ENCODE data around the gene HEMGN. TPM values are rescaled to one million over a fixed set of nuclear protein-coding genes. Genes with fewer than 3 reads are reported as not detected.

The HEMGN gene
- total and polyA plus RNA-seq, 2 experiments from 2014 or later, result not detected

DNA sequence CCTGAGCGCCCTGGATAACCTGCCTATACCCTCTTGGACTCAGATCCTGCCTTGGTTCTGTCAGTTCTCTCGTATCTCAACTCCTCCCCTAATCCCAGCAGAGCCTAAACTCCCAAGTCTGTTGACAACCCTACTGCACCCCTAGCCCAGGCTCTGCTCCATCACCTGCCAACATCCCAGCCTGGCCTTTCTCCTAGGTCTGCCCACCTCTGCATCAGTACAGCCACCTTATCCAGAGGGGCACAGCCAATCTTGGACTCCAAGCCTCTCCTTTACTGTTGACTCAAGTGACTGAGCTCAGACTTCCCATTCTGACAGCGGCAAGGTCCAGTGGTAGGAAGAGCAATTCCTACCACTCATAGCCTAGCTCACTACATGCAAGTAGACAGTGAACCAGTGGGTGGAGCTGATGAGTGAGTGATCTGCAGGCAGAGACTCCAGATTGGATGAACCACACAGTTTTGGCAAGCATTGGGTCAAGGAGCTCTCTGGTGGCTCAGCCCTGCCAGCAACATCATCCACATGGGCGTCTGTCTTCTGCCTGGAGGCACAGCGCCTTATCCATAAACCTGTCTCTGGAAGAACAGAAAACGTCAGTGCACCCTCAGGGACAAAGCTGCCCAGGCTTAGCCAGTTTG, 42.2 kb downstream of the HEMGN start:
- H3K27me3 ChIP-seq, result no peaks in the 10 kb centered on the region
- H3K4me3 ChIP-seq, result no peak overlapping the region
- no peaks in the 10 kb centered on the region for H3K36me3 ChIP-seq (replicated peaks; ENCODE audit: insufficient read depth, low read depth)
- no peaks in the 10 kb centered on the region for H4K20me1 ChIP-seq (ENCODE audit: insufficient read depth, poor library complexity, severe bottlenecking)
- no peak overlapping the region for H3K27ac ChIP-seq
- no peaks in the 10 kb centered on the region for H3K79me2 ChIP-seq
- TF ChIP-seq, protein P1, sequence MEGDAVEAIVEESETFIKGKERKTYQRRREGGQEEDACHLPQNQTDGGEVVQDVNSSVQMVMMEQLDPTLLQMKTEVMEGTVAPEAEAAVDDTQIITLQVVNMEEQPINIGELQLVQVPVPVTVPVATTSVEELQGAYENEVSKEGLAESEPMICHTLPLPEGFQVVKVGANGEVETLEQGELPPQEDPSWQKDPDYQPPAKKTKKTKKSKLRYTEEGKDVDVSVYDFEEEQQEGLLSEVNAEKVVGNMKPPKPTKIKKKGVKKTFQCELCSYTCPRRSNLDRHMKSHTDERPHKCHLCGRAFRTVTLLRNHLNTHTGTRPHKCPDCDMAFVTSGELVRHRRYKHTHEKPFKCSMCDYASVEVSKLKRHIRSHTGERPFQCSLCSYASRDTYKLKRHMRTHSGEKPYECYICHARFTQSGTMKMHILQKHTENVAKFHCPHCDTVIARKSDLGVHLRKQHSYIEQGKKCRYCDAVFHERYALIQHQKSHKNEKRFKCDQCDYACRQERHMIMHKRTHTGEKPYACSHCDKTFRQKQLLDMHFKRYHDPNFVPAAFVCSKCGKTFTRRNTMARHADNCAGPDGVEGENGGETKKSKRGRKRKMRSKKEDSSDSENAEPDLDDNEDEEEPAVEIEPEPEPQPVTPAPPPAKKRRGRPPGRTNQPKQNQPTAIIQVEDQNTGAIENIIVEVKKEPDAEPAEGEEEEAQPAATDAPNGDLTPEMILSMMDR (IDR thresholded peaks at IDR 0.05; ENCODE audit: poor library complexity), result no peak
- TF ChIP-seq EZH2 (IDR thresholded peaks at IDR 0.05; ENCODE audit: borderline replicate concordance), result no peak
- no peak for TF ChIP-seq EZH2phosphoT487 (IDR thresholded peaks at IDR 0.05; ENCODE audit: low read depth, severe bottlenecking, unreplicated experiment)
- no peaks in the 10 kb centered on the region for H3K4me1 ChIP-seq (ENCODE audit: insufficient read depth)
- H3K9me3 ChIP-seq (ENCODE audit: low read depth), result no peaks in the 10 kb centered on the region
- WGBS (ENCODE audit: low lambda C conversion rate, missing lambda C conversion rate), result 68% methylated on average over 6 of the region's 6 CpGs
- no peak overlapping the region for H3K4me2 ChIP-seq
- no peak overlapping the region for H2AFZ ChIP-seq
- H3K9me2 ChIP-seq (replicated peaks; ENCODE audit: insufficient read depth), result no peaks in the 10 kb centered on the region
- no peak for DNase-seq (ENCODE audit: low spot score)

DNA sequence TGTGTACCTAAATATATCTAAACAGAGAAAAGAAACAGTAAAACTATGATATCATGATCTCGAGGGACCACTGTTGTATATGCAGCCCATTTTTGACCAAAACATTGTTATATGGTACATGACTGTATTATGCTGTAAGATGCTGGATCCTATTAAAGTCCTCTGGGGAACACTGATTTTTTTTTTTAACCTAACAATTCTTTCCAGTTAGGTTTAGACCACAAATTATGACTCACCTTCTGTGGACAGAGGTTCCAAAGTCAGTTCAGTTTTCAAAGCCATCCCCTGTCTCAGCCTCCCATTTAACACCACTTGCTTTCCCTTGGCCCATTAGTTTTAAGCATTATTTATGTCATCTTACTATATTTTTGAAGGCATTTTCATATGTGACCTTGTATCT, 42.8 kb downstream of the HEMGN start:
- Histone ChIP-seq H3K79me2 (no peaks in the 10 kb centered on the region), H3K9me2 (replicated peaks; ENCODE audit: insufficient read depth) (no peaks in the 10 kb centered on the region), H3K4me3 (no peak overlapping the region), H3K27me3 (no peaks in the 10 kb centered on the region), H3K27ac (no peak overlapping the region), H4K20me1 (ENCODE audit: insufficient read depth, poor library complexity, severe bottlenecking) (no peaks in the 10 kb centered on the region), H3K4me1 (ENCODE audit: insufficient read depth) (no peaks in the 10 kb centered on the region), H3K9me3 (ENCODE audit: low read depth) (no peaks in the 10 kb centered on the region), H3K4me2 (no peak overlapping the region), H3K36me3 (replicated peaks; ENCODE audit: insufficient read depth, low read depth) (no peaks in the 10 kb centered on the region), H2AFZ (no peak overlapping the region)
- 90% methylated on average over 1 of the region's 1 CpG for WGBS (ENCODE audit: low lambda C conversion rate, missing lambda C conversion rate)
- DNase-seq (ENCODE audit: low spot score), result no peak
- TF ChIP-seq EZH2phosphoT487 (IDR thresholded peaks at IDR 0.05; ENCODE audit: low read depth, severe bottlenecking, unreplicated experiment) (no peak), EZH2 (IDR thresholded peaks at IDR 0.05; ENCODE audit: borderline replicate concordance) (no peak)
- TF ChIP-seq, protein P1 (IDR thresholded peaks at IDR 0.05; ENCODE audit: poor library complexity), result no peak

DNA sequence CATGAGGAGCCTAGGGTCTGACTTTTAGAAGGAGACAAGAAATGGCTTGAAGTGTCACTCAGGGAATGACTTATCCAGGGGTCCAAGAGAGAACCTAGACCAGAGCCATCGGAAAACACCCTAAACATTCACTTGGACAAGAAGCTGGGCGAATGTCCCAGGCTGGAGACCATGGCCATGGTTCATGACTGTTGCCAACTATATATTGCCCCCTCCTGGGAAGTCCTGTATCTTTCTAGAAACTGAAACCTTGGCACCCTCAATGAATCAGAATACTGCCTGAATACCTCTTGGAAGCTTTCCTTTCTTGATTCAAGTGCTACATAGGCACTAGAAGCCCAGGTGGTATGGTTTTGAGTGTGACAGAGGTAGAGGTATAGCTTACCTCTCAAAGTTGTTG, 45.6 kb downstream of the HEMGN start:
- H3K4me1 ChIP-seq (ENCODE audit: insufficient read depth), result no peaks in the 10 kb centered on the region
- no peaks in the 10 kb centered on the region for H4K20me1 ChIP-seq (ENCODE audit: insufficient read depth, poor library complexity, severe bottlenecking)
- H3K27ac ChIP-seq, result no peak overlapping the region
- no peaks in the 10 kb centered on the region for H3K36me3 ChIP-seq (replicated peaks; ENCODE audit: insufficient read depth, low read depth)
- 89% methylated on average over 2 of the region's 2 CpGs for WGBS (ENCODE audit: low lambda C conversion rate, missing lambda C conversion rate)
- no peaks in the 10 kb centered on the region for H3K9me3 ChIP-seq (ENCODE audit: low read depth)
- H3K9me2 ChIP-seq (replicated peaks; ENCODE audit: insufficient read depth), result no peaks in the 10 kb centered on the region
- TF ChIP-seq EZH2phosphoT487 (IDR thresholded peaks at IDR 0.05; ENCODE audit: low read depth, severe bottlenecking, unreplicated experiment) (no peak), EZH2 (IDR thresholded peaks at IDR 0.05; ENCODE audit: borderline replicate concordance) (no peak)
- TF ChIP-seq, protein P1 (IDR thresholded peaks at IDR 0.05; ENCODE audit: poor library complexity), result no peak
- H3K4me2 ChIP-seq, result no peak overlapping the region
- H3K79me2 ChIP-seq, result no peaks in the 10 kb centered on the region
- no peak overlapping the region for H2AFZ ChIP-seq
- no peak for DNase-seq (ENCODE audit: low spot score)
- no peaks in the 10 kb centered on the region for H3K27me3 ChIP-seq
- H3K4me3 ChIP-seq, result no peak overlapping the region

All from hepatocyte (in vitro differentiated cells).